PC-3 (cell line): ENCODE measurements around the gene MAP3K5. TPM values are rescaled to one million over a fixed set of nuclear protein-coding genes. Genes with fewer than 3 reads are reported as not detected.

Experiments used
- ATAC-seq: fragments of 200-7000 bp; cut with Tn5 transposase; 2 replicates; pipeline ENCODE4 v1.9.1; 2020; ENCODE audit warnings: mild to moderate bottlenecking, moderate library complexity
- BruUV-seq: library from RNA; stranded (reverse); fragments of 400-500 nt; replicated peaks from 2 replicates; lab custom pipeline; 2021; lab: Mats Ljungman, UMichigan
- CTCF ChIA-PET: fragments of 300-600 bp; sonication (Branson Sonifier 250); formaldehyde crosslinking; loops from one replicate; lab custom pipeline; 2022; ENCODE audit warnings: antibody characterized with exemption; lab: Charles Lee
- POLR2A ChIA-PET: fragments of 300-600 bp; sonication (Branson Sonifier 250); formaldehyde crosslinking; loops from one replicate; lab custom pipeline; 2022; ENCODE audit warnings: antibody characterized with exemption; ENCODE audit not compliant: unreplicated experiment; lab: Charles Lee
- DNase-seq: peaks from one replicate; pipeline ENCODE4 v3.0.0-alpha.2; 2015
- H2AFZ ChIP-seq: fragments of 300-600 bp; sonication (generic); 2 replicates; pipeline ENCODE4 v1.6.0; 2016; ENCODE audit warnings: antibody characterized with exemption, low read length
- H3F3A ChIP-seq: fragments of 300-600 bp; sonication (generic); one replicate; pipeline ENCODE4 v1.6.0; 2017; ENCODE audit warnings: antibody characterized with exemption, low read length, control low read depth, mild to moderate bottlenecking; ENCODE audit not compliant: unreplicated experiment
- H3K27ac ChIP-seq: fragments of 300-600 bp; sonication (generic); 2 replicates; pipeline ENCODE4 v1.5.1; 2016; ENCODE audit warnings: mild to moderate bottlenecking, low read length
- H3K27me3 ChIP-seq: fragments of 300-600 bp; sonication (generic); 2 replicates; pipeline ENCODE4 v1.6.1; 2016; ENCODE audit warnings: low read length, mixed read lengths
- H3K36me3 ChIP-seq: fragments of 300-600 bp; sonication (generic); 2 replicates; pipeline ENCODE4 v1.6.1; 2016; ENCODE audit warnings: low read depth, mixed run types, low read length, mixed read lengths
- H3K4me1 ChIP-seq: fragments of 300-600 bp; sonication (generic); 2 replicates; pipeline ENCODE4 v1.5.1; 2016; ENCODE audit warnings: low read length; ENCODE audit not compliant: insufficient read depth
- H3K4me2 ChIP-seq: fragments of 300-600 bp; sonication (generic); 2 replicates; pipeline ENCODE4 v1.6.0; 2016; ENCODE audit warnings: low read length
- H3K4me3 ChIP-seq: fragments of 300-600 bp; sonication (generic); 2 replicates; pipeline ENCODE4 v1.5.1; 2016; ENCODE audit warnings: mild to moderate bottlenecking, low read length, mixed read lengths
- H3K79me2 ChIP-seq: fragments of 300-600 bp; sonication (generic); 2 replicates; pipeline ENCODE4 v1.6.1; 2017; ENCODE audit warnings: low read length, mixed read lengths
- H3K9ac ChIP-seq: fragments of 300-600 bp; sonication (generic); 2 replicates; pipeline ENCODE4 v1.6.0; 2016; ENCODE audit warnings: mild to moderate bottlenecking, low read length
- H3K9me2 ChIP-seq: fragments of 300-600 bp; sonication (generic); replicated peaks from 2 replicates; pipeline ENCODE4 v1.6.1; 2016; ENCODE audit warnings: mixed run types, low read length, mixed read lengths
- H3K9me3 ChIP-seq: fragments of 300-600 bp; sonication (generic); 2 replicates; pipeline ENCODE4 v1.6.1; 2016; ENCODE audit warnings: low read length, mixed read lengths
- H4K20me1 ChIP-seq: fragments of 300-600 bp; sonication (generic); 2 replicates; pipeline ENCODE4 v1.6.1; 2016; ENCODE audit warnings: low read length, mixed read lengths
- CTCF ChIP-seq: fragments of 300-600 bp; sonication (generic); conservative IDR thresholded peaks from 2 replicates; pipeline ENCODE4 v1.5.1; 2017; ENCODE audit warnings: antibody characterized with exemption, low read depth, mild to moderate bottlenecking, low read length
- EZH2 ChIP-seq: fragments of 300-600 bp; sonication (generic); IDR thresholded peaks from one replicate; pipeline ENCODE4 v1.6.1; 2017; ENCODE audit warnings: antibody characterized with exemption, mild to moderate bottlenecking, low read length; ENCODE audit not compliant: unreplicated experiment
- EZH2phosphoT487 ChIP-seq: fragments of 300-600 bp; sonication (generic); IDR thresholded peaks from 2 replicates; pipeline ENCODE4 v1.6.1; 2018; ENCODE audit warnings: mild to moderate bottlenecking, antibody characterized with exemption, low read length, borderline replicate concordance
- intact Hi-C: fragments of 100-400 bp; cut with micrococcal nuclease; formaldehyde crosslinking; loops from 2 replicates; pipeline ENCODE4 v1.9.0; 2023
- total RNA-seq: library from RNA; depleted of rRNA; stranded (reverse); fragments of >200 nt; gene quantifications from 2 replicates; pipeline ENCODE4 v1.2.3, GENCODE V29; 2014; rRNA removed

The MAP3K5 gene
- total RNA-seq, 1 experiment from 2014 or later: 4.3 TPM

- Histone ChIP-seq H2AFZ (no peak overlapping the region), H3K79me2 (peaks cover 11% of the 10 kb centered on the region), H3K4me2 (no peak overlapping the region), H3F3A (no peaks in the 10 kb centered on the region), H3K36me3 (no peaks in the 10 kb centered on the region), H3K9ac (no peak overlapping the region), H3K4me1 (no peaks in the 10 kb centered on the region), H3K9me2 (no peaks in the 10 kb centered on the region), H3K4me3 (no peak overlapping the region), H3K27ac (no peak overlapping the region), H3K27me3 (no peaks in the 10 kb centered on the region), H4K20me1 (no peaks in the 10 kb centered on the region), H3K9me3 (no peaks in the 10 kb centered on the region)
- ChIA-PET POLR2A (no interaction called here), CTCF (no interaction called here)
- TF ChIP-seq EZH2: no peak
- TF ChIP-seq CTCF: no peak
- TF ChIP-seq EZH2phosphoT487: no peak
- DNase-seq (no peak), ATAC-seq (no peak)
- no TSS peak for BruUV-seq
- intact Hi-C loops: no loop called here
Measured at GRCh38 chr6:136510782-136511181, 281.5 kb downstream of the MAP3K5 start.

GRCh38 chr6:136510299-136510698 is 282.0 kb downstream of the MAP3K5 start:
- intact Hi-C loops: no loop called here
- ChIA-PET POLR2A (no interaction called here), CTCF (no interaction called here)
- H3K4me2 ChIP-seq: no peak overlapping the region
- no peaks in the 10 kb centered on the region for H3K9me3 ChIP-seq
- no peak for ATAC-seq
- TF ChIP-seq CTCF (no peak), EZH2phosphoT487 (no peak), EZH2 (no peak)
- no peak for DNase-seq
- no peak overlapping the region for H3K9ac ChIP-seq
- BruUV-seq: no TSS peak
- no peaks in the 10 kb centered on the region for H3K4me1 ChIP-seq
- no peaks in the 10 kb centered on the region for H3K36me3 ChIP-seq
- no peaks in the 10 kb centered on the region for H4K20me1 ChIP-seq
- H3F3A ChIP-seq: no peaks in the 10 kb centered on the region
- no peak overlapping the region for H2AFZ ChIP-seq
- no peaks in the 10 kb centered on the region for H3K9me2 ChIP-seq
- H3K4me3 ChIP-seq: no peak overlapping the region
- no peak overlapping the region for H3K27ac ChIP-seq
- no peaks in the 10 kb centered on the region for H3K27me3 ChIP-seq
- H3K79me2 ChIP-seq: peaks cover 6% of the 10 kb centered on the region; the same call in 1 of the 2 replicates

GRCh38 chr6:136508725-136509392 is 283.4 kb downstream of the MAP3K5 start:
- H3K9ac ChIP-seq: no peak overlapping the region
- BruUV-seq: no TSS peak
- no peaks in the 10 kb centered on the region for H3K36me3 ChIP-seq
- ChIA-PET POLR2A (no interaction called here), CTCF (no interaction called here)
- no peaks in the 10 kb centered on the region for H3F3A ChIP-seq
- intact Hi-C loops: no loop called here
- H3K4me3 ChIP-seq: no peak overlapping the region
- DNase-seq (no peak), ATAC-seq (no peak)
- H3K9me3 ChIP-seq: no peaks in the 10 kb centered on the region
- H3K27ac ChIP-seq: no peak overlapping the region
- TF ChIP-seq EZH2 (no peak), CTCF (no peak), EZH2phosphoT487 (no peak)
- H3K4me1 ChIP-seq: no peaks in the 10 kb centered on the region
- no peaks in the 10 kb centered on the region for H4K20me1 ChIP-seq
- H2AFZ ChIP-seq: no peak overlapping the region
- H3K9me2 ChIP-seq: no peaks in the 10 kb centered on the region
- H3K79me2 ChIP-seq: no peaks in the 10 kb centered on the region
- H3K27me3 ChIP-seq: no peaks in the 10 kb centered on the region
- no peak overlapping the region for H3K4me2 ChIP-seq

Other genes starting within 250 kb of the MAP3K5 start
- gene MAP7, start 242.1 kb downstream of the MAP3K5 start, total RNA-seq: 13.9 and 25.3 TPM in 2 replicates
- 6.6 and 9.9 TPM in 2 replicates for gene PEX7, start 30.1 kb upstream of the MAP3K5 start, total RNA-seq
- not detected in 2 replicates for gene SLC35D3, start 129.8 kb upstream of the MAP3K5 start, total RNA-seq